ENCODE data around the gene FSTL4. TPM values are rescaled to one million over a fixed set of nuclear protein-coding genes. Genes with fewer than 3 reads are reported as not detected.

The FSTL4 gene
- total and polyA plus RNA-seq, 2 of the 4 experiments (the other 2 are of a cell fraction), result 0.18 TPM; not detected in 1

- Histone ChIP-seq H3K9ac (ENCODE audit: low read depth, low read length) (no peak overlapping the region), H2AK9ac (replicated peaks; ENCODE audit: low read depth, low read length, poor library complexity) (no peak overlapping the region), H3K23ac (ENCODE audit: low read depth, low read length) (no peak overlapping the region), H4K8ac (ENCODE audit: low read depth in 2 of 2, low read length in 2 of 2) (no peak overlapping the region), H3K4me3 (ENCODE audit: insufficient read depth, low read depth, low read length) (no peak overlapping the region), H3K9me3 (ENCODE audit: control insufficient read depth, insufficient read depth, low read length) (peaks cover 4% of the 10 kb centered on the region; the same call in 1 of the 2 replicates), H2BK5ac (ENCODE audit: low read depth, low read length, poor library complexity, severe bottlenecking) (no peak overlapping the region), H3K18ac (ENCODE audit: low read depth, low read length) (no peak overlapping the region), H3K27ac (ENCODE audit: insufficient read depth, low read length) (no peak overlapping the region), H3K4me1 (ENCODE audit: control insufficient read depth, insufficient read depth, low read length) (no peaks in the 10 kb centered on the region; the same call in 1 of the 2 replicates), H3K79me1 (ENCODE audit: low read depth in 1 of 2, low read length in 2 of 2) (no peaks in the 10 kb centered on the region), H2AK5ac (ENCODE audit: low read depth, low read length) (no peak overlapping the region), H2BK15ac (ENCODE audit: low read depth, low read length) (no peak overlapping the region), H4K91ac (ENCODE audit: insufficient read depth, low read depth, low read length) (no peak overlapping the region), H3K4me2 (ENCODE audit: low read depth, low read length) (no peak overlapping the region), H3K9me1 (ENCODE audit: insufficient read depth, low read length) (no peaks in the 10 kb centered on the region), H2BK120ac (ENCODE audit: low read depth, low read length) (no peak overlapping the region), H3K27me3 (ENCODE audit: control insufficient read depth, insufficient read depth, low read length) (peaks cover 53% of the 10 kb centered on the region), H4K5ac (ENCODE audit: low read depth, low read length) (no peak overlapping the region), H4K20me1 (ENCODE audit: insufficient read depth, low read length) (no peaks in the 10 kb centered on the region), H3K4ac (ENCODE audit: low read depth, low read length) (no peak overlapping the region), H2BK20ac (ENCODE audit: low read depth, low read length) (no peak overlapping the region), H3K14ac (replicated peaks; ENCODE audit: low read depth, low read length) (no peak overlapping the region), H2AFZ (replicated peaks; ENCODE audit: low read length, poor library complexity) (no peak overlapping the region), H3K56ac (ENCODE audit: extremely low read depth, insufficient read depth, low read length) (no peak overlapping the region), H3K36me3 (ENCODE audit: control insufficient read depth, insufficient read depth, low read length) (no peaks in the 10 kb centered on the region)
- dilution Hi-C loops (cut with HindIII; ENCODE audit: low sequenced_read_pairs, unreplicated experiment) (no loop called here), intact Hi-C loops (cut with micrococcal nuclease) (no loop called here), in situ Hi-C loops (cut with MboI; ENCODE audit: low sequenced_read_pairs) (no loop called here)
- BruUV-seq (replicated peaks), result no TSS peak
- DNase-seq (no peak), ATAC-seq (ENCODE audit: low read depth) (no peak)
- 37% methylated on average over 2 of the region's 12 CpGs; no CpG with 5 or more reads in 1 of the 2 experiments for WGBS, 2 experiments (ENCODE audit: extremely low coverage in 2 of 2, insufficient read length in 1 of 2)
- POLR2A ChIA-PET (ENCODE audit: unreplicated experiment), result no interaction called here
- CTCF ChIA-PET, result no interaction called here
- TF ChIP-seq BHLHE40 (IDR thresholded peaks at IDR 0.05; ENCODE audit: low read depth, low read length) (no peak), USF2 (IDR thresholded peaks at IDR 0.05; ENCODE audit: low read depth, low read length) (no peak), ELK1 (IDR thresholded peaks at IDR 0.05; ENCODE audit: borderline replicate concordance, low read depth, low read length) (no peak), RFX5 (IDR thresholded peaks at IDR 0.05; ENCODE audit: low read depth, low read length) (no peak), MAFK (IDR thresholded peaks at IDR 0.05; ENCODE audit: low read depth, low read length) (no peak), SMC3 (IDR thresholded peaks at IDR 0.05; ENCODE audit: low read depth, low read length) (no peak)
Measured at GRCh38 chr5:133198511-133198910, 413.8 kb downstream of the FSTL4 start.

Data from IMR-90 (cell line).